Activated CD4-positive, alpha-beta T cell treated with anti-CD3 and anti-CD28 coated beads for 36 hours (primary cell): ENCODE results near the gene SMIM29. TPM values are rescaled to one million over a fixed set of nuclear protein-coding genes. Genes with fewer than 3 reads are reported as not detected.

ENCODE experiments used
- ATAC-seq: fragments of 200-7000 bp; cut with Tn5 transposase; one replicate; pipeline ENCODE4 v1.10.0; 2021; ENCODE audit warnings: mild to moderate bottlenecking, moderate library complexity
- CTCF ChIA-PET: fragments of 350-600 bp; sonication (Branson Sonifier 250); formaldehyde crosslinking; loops from one replicate; lab custom pipeline; 2021; ENCODE audit warnings: antibody characterized with exemption; lab: Charles Lee
- POLR2A ChIA-PET: fragments of 350-600 bp; sonication (Branson Sonifier 250); formaldehyde crosslinking; loops from one replicate; lab custom pipeline; 2021; ENCODE audit warnings: antibody characterized with exemption, inconsistent platforms; lab: Charles Lee
- DNase-seq: peaks from one replicate; pipeline ENCODE4 v3.0.0-alpha.2; 2020
- H3K27ac Mint-ChIP-seq: one replicate; pipeline ENCODE4 v1.8.0; 2021; ENCODE audit warnings: mixed read lengths
- H3K27me3 Mint-ChIP-seq: one replicate; pipeline ENCODE4 v1.8.0; 2021; ENCODE audit warnings: mixed read lengths
- H3K36me3 Mint-ChIP-seq: one replicate; pipeline ENCODE4 v1.8.0; 2021; ENCODE audit warnings: low read depth, mixed read lengths
- H3K4me1 Mint-ChIP-seq: one replicate; pipeline ENCODE4 v1.8.0; 2021; ENCODE audit warnings: mixed read lengths
- H3K4me3 Mint-ChIP-seq: one replicate; pipeline ENCODE4 v1.8.0; 2021; ENCODE audit warnings: mild to moderate bottlenecking, moderate library complexity, mixed read lengths
- H3K9me3 Mint-ChIP-seq: one replicate; pipeline ENCODE4 v1.8.0; 2021; ENCODE audit warnings: low read depth, mixed read lengths
- intact Hi-C, 2 experiments: fragments of 100-400 bp; cut with DNase I in 1 of 2; cut with micrococcal nuclease in 1 of 2; formaldehyde crosslinking; loops; one replicate each; pipeline versions ENCODE4 v1.14.2 to v1.15.1; 2022 to 2024; cut with DNase I, micrococcal nuclease
- microRNA-seq: library from miRNA; unstranded; fragments of <30 nt; microRNA quantifications from one replicate; pipeline ENCODE4 v1.2.0, GENCODE V29; 2021; ENCODE audit warnings: borderline replicate concordance
- total RNA-seq, 2 experiments: library from RNA; stranded (reverse); gene quantifications; one replicate each; pipeline ENCODE4 v1.2.3, GENCODE V29; 2021

The SMIM29 gene
- total RNA-seq, 2 experiments from 2014 or later: 15.8 to 16.3 TPM

- Mint-ChIP-seq H3K27me3 (no peaks in the 10 kb centered on the region), H3K27ac (no peak overlapping the region), H3K36me3 (no peaks in the 10 kb centered on the region), H3K4me3 (no peak overlapping the region), H3K4me1 (peaks cover 18% of the 10 kb centered on the region), H3K9me3 (no peaks in the 10 kb centered on the region)
- ChIA-PET POLR2A (interaction anchor here (0.6 kb wide), 1 partner anchor 212 kb away, joined by 3 read pairs; no protein-coding TSS in a partner anchor), CTCF (interaction anchor here (1.1 kb wide), 1 partner anchor 58 kb away, joined by 4 read pairs; no protein-coding TSS in a partner anchor)
- intact Hi-C loops: no loop called here
- DNase-seq (no peak), ATAC-seq (no peak)
These were observed 46.2 kb downstream of the SMIM29 start for GRCh38 chr6:34202329-34203201.

GRCh38 chr6:34201455-34202107 lies 47.2 kb downstream of the SMIM29 start:
- Mint-ChIP-seq H3K27me3 (no peaks in the 10 kb centered on the region), H3K36me3 (no peaks in the 10 kb centered on the region), H3K9me3 (no peaks in the 10 kb centered on the region), H3K27ac (no peak overlapping the region), H3K4me1 (peaks cover 12% of the 10 kb centered on the region), H3K4me3 (no peak overlapping the region)
- intact Hi-C loops: no loop called here
- POLR2A ChIA-PET: interaction anchor here (0.6 kb wide), 1 partner anchor 213 kb away, joined by 3 read pairs; no protein-coding TSS in a partner anchor
- CTCF ChIA-PET: interaction anchor here (1.1 to 1.6 kb wide), 4 partner anchors 11 to 59 kb away, joined by 3 to 4 read pairs (median 4); no protein-coding TSS in a partner anchor
- DNase-seq (no peak), ATAC-seq (no peak)

- intact Hi-C loops: no loop called here
- no peaks in the 10 kb centered on the region for H3K27me3 Mint-ChIP-seq
- H3K4me1 Mint-ChIP-seq: peaks cover 12% of the 10 kb centered on the region
- ChIA-PET POLR2A (no interaction called here), CTCF (interaction anchor here (1.5 to 1.6 kb wide), 3 partner anchors 10 to 50 kb away, joined by 3 to 4 read pairs (median 3); no protein-coding TSS in a partner anchor)
- ATAC-seq (peak; percentile 31), DNase-seq (peak; percentile 26)
- H3K9me3 Mint-ChIP-seq: no peaks in the 10 kb centered on the region
- no peak overlapping the region for H3K4me3 Mint-ChIP-seq
- H3K27ac Mint-ChIP-seq: peak overlapping the region; percentile 38
- no peaks in the 10 kb centered on the region for H3K36me3 Mint-ChIP-seq
These were observed 48.4 kb downstream of the SMIM29 start for GRCh38 chr6:34200340-34200971.

- Mint-ChIP-seq H3K27ac (peak overlapping the region; percentile 80), H3K4me3 (peak overlapping the region; percentile 73), H3K4me1 (peaks cover 11% of the 10 kb centered on the region), H3K27me3 (no peaks in the 10 kb centered on the region), H3K9me3 (no peaks in the 10 kb centered on the region), H3K36me3 (no peaks in the 10 kb centered on the region)
- intact Hi-C loops: loop anchor here (1.0 to 2.0 kb wide), 9 partner anchors 39 to 412 kb away; partner anchors contain the start of genes NUDT3 (in 2 of the 2), HMGA1 (in 1 of the 2) and SMIM29 (in 1 of the 2)
- ATAC-seq (no peak), DNase-seq (no peak)
- POLR2A ChIA-PET: interaction anchor here (1.0 kb wide), 1 partner anchor 27 kb away, joined by 3 read pairs; no protein-coding TSS in a partner anchor
- CTCF ChIA-PET: interaction anchor here (0.7 to 2.5 kb wide), 16 partner anchors 8 to 468 kb away, joined by 3 to 20 read pairs (median 4); partner anchors contain the start of gene SMIM29
These were observed 52.0 kb downstream of the SMIM29 start for GRCh38 chr6:34196833-34197195.

Small RNA genes lying within 50 kb of the gene (microRNA-seq; reads per million reads assigned to microRNA genes)
- gene MIR6835: not detected

Other genes with a start within 250 kb of the SMIM29 start
- under 1 TPM in 1 of 2 experiments, not detected in 1; 0.11 TPM for gene GRM4, start 102.9 kb downstream of the SMIM29 start, total RNA-seq
- gene HMGA1, start 12.1 kb downstream of the SMIM29 start, total RNA-seq: 100 to 1,000 TPM; 569 to 649 TPM
- gene NUDT3, start 143.7 kb upstream of the SMIM29 start, total RNA-seq: 10 to 100 TPM; 13.3 to 13.6 TPM
- gene RPS10, start 177.1 kb upstream of the SMIM29 start, total RNA-seq: 1,000 to 10,000 TPM; 2,447 to 2,541 TPM
- gene PACSIN1, start 217.1 kb upstream of the SMIM29 start, total RNA-seq: under 1 TPM; 0.07 to 0.14 TPM